K562 (cell line): ENCODE data around the gene DLK1. TPM values are rescaled to one million over a fixed set of nuclear protein-coding genes. Genes with fewer than 3 reads are reported as not detected.

Source experiments
- CUX1 ChIP-seq: fragments of 200-800 bp; sonication (Bioruptor generic); IDR thresholded peaks from 2 replicates; pipeline ENCODE4 v1.6.1; 2016; ENCODE audit warnings: missing genetic modification characterization, missing compliant biosample characterization
- FOXM1 ChIP-seq, 2 experiments: fragments of 450-650 bp in 1 of 2; sonication (generic) in 1 of 2; formaldehyde crosslinking in 1 of 2; IDR thresholded peaks; 2 replicates each; pipeline versions ENCODE4 v1.6.1 to v1.9.0; 2017 to 2022; ENCODE audit warnings: low read depth in 2 of 2, mild to moderate bottlenecking in 2 of 2, missing genetic modification reagents in 1 of 2, moderate library complexity in 1 of 2
- KDM1A ChIP-seq, 2 experiments: fragments of 450-650 bp; IDR thresholded peaks; 2 replicates each; pipeline ENCODE4 v1.6.1; 2016; ENCODE audit warnings: mild to moderate bottlenecking in 2 of 2
- SRSF7 ChIP-seq: fragments of 200-400 bp; formaldehyde crosslinking; optimal IDR thresholded peaks from 2 replicates; pipeline ENCODE3; 2017; ENCODE audit warnings: mild to moderate bottlenecking, low read depth, low read length
- TEAD4 ChIP-seq, 2 experiments: sonication (generic) in 1 of 2; formaldehyde crosslinking in 1 of 2; IDR thresholded peaks; 2 replicates each; pipeline versions ENCODE4 v1.6.1 to v1.8.0; 2012 to 2022; ENCODE audit warnings: borderline replicate concordance in 1 of 2, inconsistent platforms in 1 of 2, low read length in 1 of 2, mild to moderate bottlenecking in 1 of 2, missing genetic modification reagents in 1 of 2
- ZNF639 ChIP-seq, 2 experiments: fragments of 200-800 bp in 1 of 2; sonication (Bioruptor generic) in 1 of 2; sonication (generic) in 1 of 2; formaldehyde crosslinking in 1 of 2; IDR thresholded peaks in 1 of 2; conservative IDR thresholded peaks in 1 of 2; 2 replicates each; pipeline versions ENCODE4 v1.5.0 to v1.6.1; 2016 to 2020; ENCODE audit warnings: missing compliant biosample characterization in 1 of 2, missing genetic modification characterization in 1 of 2, missing genetic modification reagents in 1 of 2
- ZNF695 ChIP-seq: fragments of 450-650 bp; formaldehyde crosslinking; IDR thresholded peaks from 2 replicates; pipeline ENCODE4 v1.4.0; 2020; ENCODE audit warnings: mild to moderate bottlenecking, moderate library complexity
- polyA plus RNA-seq, 8 experiments: library from polyadenylated mRNA; depleted of rRNA in 4 of 8; stranded (reverse) in 5 of 8; unstranded in 3 of 8; fragments of >200 nt; fragmentation: Nextera tagmentation in 2 of 8; fragmentation: Illumina TruSeq in 1 of 8; extraction: Ambion mirVana in 2 of 8; extraction: Trizol in 1 of 8; gene quantifications; 2 replicates each; pipeline versions ENCODE4 v1.2.1 to v1.2.3, GENCODE V29; 2011 to 2014; ENCODE audit warnings: inconsistent platforms in 1 of 8, missing spikeins in 1 of 8
- total RNA-seq, 7 experiments: library from RNA; depleted of rRNA in 6 of 7; stranded (reverse); fragments of >200 nt in 6 of 7; fragmentation: Illumina TruSeq in 2 of 7; extraction: Trizol in 2 of 7; gene quantifications; 2 replicates each; pipeline versions ENCODE4 v1.2.1 to v1.2.3, GENCODE V29; 2011 to 2021; ENCODE audit warnings: low replicate concordance in 1 of 7

DLK1 gene
- total and polyA plus RNA-seq, 9 of the 15 experiments (the other 6 are each of a cell fraction or from before 2014, with no cell fraction given) = 4.4 to 97.2 (median 15.3) TPM

- TF ChIP-seq CUX1 (0 out of 2 replicates have a peak, but pooled peaks have one; percentile 14), SRSF7 (no peak), ZNF695 (CRISPR knock-in tag) (no peak), FOXM1 (IDR thresholded peaks at IDR 0.05; ENCODE audit: low read depth) (no peak), FOXM1 (CRISPR knock-in tag; IDR thresholded peaks at IDR 0.05; ENCODE audit: low read depth) (no peak), TEAD4 (IDR thresholded peaks at IDR 0.05; ENCODE audit: low read length) (peak; percentile 59), TEAD4 (CRISPR knock-in tag; IDR thresholded peaks at IDR 0.05; ENCODE audit: borderline replicate concordance) (no peak), KDM1A (IDR thresholded peaks at IDR 0.05) (0 out of 4 replicates have a peak, but pooled peaks of 1 of the 2 experiments have one; percentile 27), ZNF639 (CRISPR knock-in tag; conservative IDR thresholded peaks at IDR 0.05 in 1 of 2, IDR thresholded peaks at IDR 0.05 in 1 of 2) (peak in 1 of 2 experiments; percentile 38; a peak in 1 of 4 replicates)
Observed at GRCh38 chr14:100677554-100678468, 48.9 kb upstream of the DLK1 start (continued).
